Measurements from ENCODE around the gene ZNF57. TPM values are rescaled to one million over a fixed set of nuclear protein-coding genes. Genes with fewer than 3 reads are reported as not detected.

ZNF57 gene
- total and polyA plus RNA-seq, 2 experiments from 2014 or later = 8.4 to 12.8 TPM

DNA sequence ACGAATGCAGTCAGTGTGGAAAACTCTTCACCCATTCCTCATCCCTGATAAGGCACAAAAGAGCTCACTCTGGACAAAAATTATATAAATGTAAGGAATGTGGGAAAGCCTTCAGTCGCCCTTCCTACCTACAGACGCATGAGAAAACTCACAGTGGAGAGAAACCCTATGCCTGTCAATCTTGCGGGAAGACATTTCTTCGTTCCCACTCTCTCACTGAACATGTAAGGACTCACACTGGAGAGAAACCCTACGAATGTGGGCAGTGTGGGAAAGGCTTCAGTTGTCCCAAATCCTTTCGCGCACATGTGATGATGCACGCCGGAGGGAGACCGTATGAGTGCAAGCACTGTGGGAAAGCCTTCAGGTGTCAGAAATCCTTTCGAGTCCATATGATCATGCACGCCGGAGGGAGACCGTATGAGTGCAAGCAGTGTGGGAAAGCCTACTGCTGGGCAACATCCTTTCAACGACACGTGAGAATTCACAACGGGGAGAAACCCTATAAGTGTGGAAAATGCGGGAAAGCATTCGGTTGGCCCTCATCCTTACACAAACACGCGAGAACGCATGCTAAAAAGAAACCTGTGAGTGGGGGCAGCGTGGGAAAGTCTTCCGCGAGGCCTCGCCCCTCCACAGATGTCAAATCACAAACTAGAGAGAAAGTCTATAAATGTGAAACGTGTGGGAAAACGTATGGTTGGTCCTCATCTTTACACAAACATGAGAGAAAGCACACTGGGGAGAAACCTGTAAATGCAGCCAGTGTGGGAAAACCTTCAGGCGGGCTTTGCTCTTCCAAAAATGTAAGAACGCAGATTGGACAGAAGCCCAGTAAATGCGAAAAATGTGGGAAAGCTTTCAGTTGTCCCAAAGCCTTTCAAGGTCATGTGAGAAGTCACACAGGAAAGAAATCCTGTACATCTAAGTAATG, 23.1 kb upstream of the ZNF57 start:
- no peak for DNase-seq (ENCODE audit: low spot score)
- Histone ChIP-seq H3K4me3 (no peak overlapping the region), H3K9me2 (replicated peaks; ENCODE audit: insufficient read depth) (no peaks in the 10 kb centered on the region), H3K79me2 (no peaks in the 10 kb centered on the region), H3K4me1 (ENCODE audit: insufficient read depth) (no peaks in the 10 kb centered on the region), H4K20me1 (ENCODE audit: insufficient read depth, poor library complexity, severe bottlenecking) (no peaks in the 10 kb centered on the region), H3K27me3 (no peaks in the 10 kb centered on the region), H3K36me3 (replicated peaks; ENCODE audit: insufficient read depth, low read depth) (no peaks in the 10 kb centered on the region), H2AFZ (no peak overlapping the region), H3K4me2 (no peak overlapping the region), H3K27ac (no peak overlapping the region), H3K9me3 (ENCODE audit: low read depth) (peaks cover 6% of the 10 kb centered on the region)
- no peak for TF ChIP-seq EZH2phosphoT487 (IDR thresholded peaks at IDR 0.05; ENCODE audit: low read depth, severe bottlenecking, unreplicated experiment)
- TF ChIP-seq, protein P1, sequence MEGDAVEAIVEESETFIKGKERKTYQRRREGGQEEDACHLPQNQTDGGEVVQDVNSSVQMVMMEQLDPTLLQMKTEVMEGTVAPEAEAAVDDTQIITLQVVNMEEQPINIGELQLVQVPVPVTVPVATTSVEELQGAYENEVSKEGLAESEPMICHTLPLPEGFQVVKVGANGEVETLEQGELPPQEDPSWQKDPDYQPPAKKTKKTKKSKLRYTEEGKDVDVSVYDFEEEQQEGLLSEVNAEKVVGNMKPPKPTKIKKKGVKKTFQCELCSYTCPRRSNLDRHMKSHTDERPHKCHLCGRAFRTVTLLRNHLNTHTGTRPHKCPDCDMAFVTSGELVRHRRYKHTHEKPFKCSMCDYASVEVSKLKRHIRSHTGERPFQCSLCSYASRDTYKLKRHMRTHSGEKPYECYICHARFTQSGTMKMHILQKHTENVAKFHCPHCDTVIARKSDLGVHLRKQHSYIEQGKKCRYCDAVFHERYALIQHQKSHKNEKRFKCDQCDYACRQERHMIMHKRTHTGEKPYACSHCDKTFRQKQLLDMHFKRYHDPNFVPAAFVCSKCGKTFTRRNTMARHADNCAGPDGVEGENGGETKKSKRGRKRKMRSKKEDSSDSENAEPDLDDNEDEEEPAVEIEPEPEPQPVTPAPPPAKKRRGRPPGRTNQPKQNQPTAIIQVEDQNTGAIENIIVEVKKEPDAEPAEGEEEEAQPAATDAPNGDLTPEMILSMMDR (IDR thresholded peaks at IDR 0.05; ENCODE audit: poor library complexity) = no peak
- no peak for TF ChIP-seq EZH2 (IDR thresholded peaks at IDR 0.05; ENCODE audit: borderline replicate concordance)
- 92% methylated on average over 32 of the region's 32 CpGs for WGBS (ENCODE audit: low lambda C conversion rate, missing lambda C conversion rate)

DNA sequence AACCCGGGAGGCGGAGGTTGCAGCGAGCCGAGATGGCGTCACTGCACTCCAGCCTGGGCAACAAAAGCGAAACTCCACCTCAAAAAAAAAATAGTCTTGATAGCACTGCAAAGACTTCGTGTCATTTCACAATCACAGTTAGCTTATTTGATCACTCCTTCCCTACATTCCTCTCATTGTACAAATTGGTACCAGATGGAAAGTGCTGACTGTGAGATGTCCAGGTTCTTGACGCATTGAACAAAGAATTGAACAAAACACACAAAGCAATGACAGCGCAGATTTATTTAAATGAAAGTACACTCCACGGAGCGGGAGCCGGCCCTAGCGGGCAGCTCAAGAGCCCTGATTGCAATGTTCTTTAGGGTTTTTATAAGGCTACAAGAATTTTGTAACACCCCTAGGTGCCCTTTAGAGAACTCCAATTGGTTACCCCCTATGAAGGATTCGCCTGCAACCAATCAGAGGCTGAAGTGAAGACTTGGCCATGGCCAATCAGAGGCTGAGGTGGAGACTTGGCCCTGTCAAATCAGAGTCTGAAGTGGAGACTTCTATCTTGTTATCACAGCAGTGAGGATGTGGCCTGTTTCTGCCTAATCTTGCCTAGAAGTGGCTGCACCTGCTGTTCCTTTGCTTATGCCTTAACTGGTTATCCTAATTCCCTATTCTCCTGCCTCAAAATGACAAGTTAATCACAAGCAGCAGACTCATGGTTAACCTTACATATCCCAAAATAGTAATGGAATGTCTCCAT, 16.9 kb upstream of the ZNF57 start:
- Histone ChIP-seq H3K4me2 (no peak overlapping the region), H3K9me2 (replicated peaks; ENCODE audit: insufficient read depth) (no peaks in the 10 kb centered on the region), H3K4me3 (no peak overlapping the region), H3K9me3 (ENCODE audit: low read depth) (no peaks in the 10 kb centered on the region), H3K27ac (no peak overlapping the region), H3K27me3 (no peaks in the 10 kb centered on the region), H4K20me1 (ENCODE audit: insufficient read depth, poor library complexity, severe bottlenecking) (no peaks in the 10 kb centered on the region), H3K4me1 (ENCODE audit: insufficient read depth) (no peaks in the 10 kb centered on the region), H3K79me2 (no peaks in the 10 kb centered on the region), H3K36me3 (replicated peaks; ENCODE audit: insufficient read depth, low read depth) (no peaks in the 10 kb centered on the region), H2AFZ (no peak overlapping the region)
- DNase-seq (ENCODE audit: low spot score) = no peak
- 82% methylated on average over 14 of the region's 14 CpGs for WGBS (ENCODE audit: low lambda C conversion rate, missing lambda C conversion rate)
- TF ChIP-seq EZH2phosphoT487 (IDR thresholded peaks at IDR 0.05; ENCODE audit: low read depth, severe bottlenecking, unreplicated experiment) = no peak
- no peak for TF ChIP-seq EZH2 (IDR thresholded peaks at IDR 0.05; ENCODE audit: borderline replicate concordance)
- TF ChIP-seq, protein P1 (IDR thresholded peaks at IDR 0.05; ENCODE audit: poor library complexity) = no peak

DNA sequence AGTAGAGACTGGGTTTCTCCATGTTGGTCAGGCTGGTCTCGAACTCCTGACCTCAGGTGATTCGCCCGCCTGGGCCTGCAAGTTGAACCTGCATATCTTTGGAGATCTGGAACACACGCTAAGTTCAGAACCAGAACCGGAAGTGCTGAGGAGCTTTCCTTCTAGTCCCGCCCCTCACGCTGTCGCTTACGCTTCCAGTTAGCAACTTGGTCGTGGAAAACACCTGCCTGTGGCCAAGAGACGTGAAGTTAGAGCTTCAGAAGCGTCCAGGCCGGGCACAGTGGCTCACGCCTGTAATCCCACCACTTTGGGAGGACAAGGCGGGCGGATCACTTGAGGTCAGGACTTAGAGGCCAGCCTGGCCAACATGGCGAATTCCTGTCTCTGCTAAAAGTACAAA, 15.0 kb upstream of the ZNF57 start:
- Histone ChIP-seq H3K9me3 (ENCODE audit: low read depth) (no peaks in the 10 kb centered on the region), H3K4me3 (no peak overlapping the region), H3K4me2 (no peak overlapping the region)

More for the DNA sequence above, 15.0 kb upstream of the ZNF57 start:
- DNase-seq (ENCODE audit: low spot score) = no peak
- no peaks in the 10 kb centered on the region for H3K79me2 ChIP-seq
- H3K27ac ChIP-seq = no peak overlapping the region
- no peak overlapping the region for H2AFZ ChIP-seq
- no peak for TF ChIP-seq EZH2phosphoT487 (IDR thresholded peaks at IDR 0.05; ENCODE audit: low read depth, severe bottlenecking, unreplicated experiment)
- no peak for TF ChIP-seq EZH2 (IDR thresholded peaks at IDR 0.05; ENCODE audit: borderline replicate concordance)
- TF ChIP-seq, protein P1 (IDR thresholded peaks at IDR 0.05; ENCODE audit: poor library complexity) = no peak
- no peaks in the 10 kb centered on the region for H4K20me1 ChIP-seq (ENCODE audit: insufficient read depth, poor library complexity, severe bottlenecking)
- H3K4me1 ChIP-seq (ENCODE audit: insufficient read depth) = no peaks in the 10 kb centered on the region
- H3K36me3 ChIP-seq (replicated peaks; ENCODE audit: insufficient read depth, low read depth) = no peaks in the 10 kb centered on the region
- no peaks in the 10 kb centered on the region for H3K9me2 ChIP-seq (replicated peaks; ENCODE audit: insufficient read depth)
- WGBS (ENCODE audit: low lambda C conversion rate, missing lambda C conversion rate) = 94% methylated on average over 17 of the region's 17 CpGs
- H3K27me3 ChIP-seq = no peaks in the 10 kb centered on the region
